IMR-90 (cell line): ENCODE measurements around the gene CUX1. TPM values are rescaled to one million over a fixed set of nuclear protein-coding genes. Genes with fewer than 3 reads are reported as not detected.

Experiments used
- ATAC-seq: fragments of 200-7000 bp; cut with Tn5 transposase; 2 replicates; pipeline ENCODE4 v1.9.1; 2020; ENCODE audit warnings: low read depth, mild to moderate bottlenecking, moderate library complexity
- BruUV-seq: library from RNA; stranded (reverse); fragments of 400-500 nt; replicated peaks from 2 replicates; lab custom pipeline; 2021; lab: Mats Ljungman, UMichigan
- CTCF ChIA-PET: fragments of 300-600 bp; formaldehyde crosslinking; extraction: SDS; loops from one replicate; lab custom pipeline; 2021; ENCODE audit warnings: antibody characterized with exemption; lab: Yijun Ruan, JAX
- POLR2A ChIA-PET: fragments of 300-600 bp; sonication (Branson Sonifier 250); formaldehyde crosslinking; loops from one replicate; lab custom pipeline; 2022; ENCODE audit warnings: antibody characterized with exemption; ENCODE audit not compliant: unreplicated experiment; lab: Charles Lee
- DNase-seq: peaks from one replicate; pipeline ENCODE4 v3.0.0; 2013
- H2AFZ ChIP-seq: replicated peaks from 2 replicates; pipeline ENCODE3; 2013; ENCODE audit warnings: low read length, mild to moderate bottlenecking; ENCODE audit not compliant: poor library complexity
- H2AK5ac ChIP-seq: 2 replicates; pipeline ENCODE4 v1.6.1; 2013; ENCODE audit warnings: low read depth, low read length, inconsistent platforms
- H2AK9ac ChIP-seq: replicated peaks from 2 replicates; pipeline ENCODE3; 2013; ENCODE audit warnings: mild to moderate bottlenecking, low read depth, low read length, moderate library complexity; ENCODE audit not compliant: poor library complexity
- H2BK120ac ChIP-seq: 2 replicates; pipeline ENCODE4 v1.6.1; 2013; ENCODE audit warnings: low read depth, low read length, inconsistent platforms
- H2BK15ac ChIP-seq: 3 replicates; pipeline ENCODE4 v1.6.1; 2013; ENCODE audit warnings: low read depth, low read length, inconsistent platforms
- H2BK20ac ChIP-seq: 2 replicates; pipeline ENCODE4 v1.6.1; 2013; ENCODE audit warnings: low read depth, mild to moderate bottlenecking, inconsistent platforms, low read length, moderate library complexity
- H2BK5ac ChIP-seq: 2 replicates; pipeline ENCODE4 v1.6.1; 2013; ENCODE audit warnings: mild to moderate bottlenecking, low read depth, low read length, inconsistent platforms; ENCODE audit not compliant: poor library complexity, severe bottlenecking
- H3K14ac ChIP-seq: replicated peaks from 2 replicates; pipeline ENCODE4 v1.6.1; 2013; ENCODE audit warnings: low read depth, low read length, inconsistent platforms
- H3K18ac ChIP-seq: 2 replicates; pipeline ENCODE4 v1.6.1; 2013; ENCODE audit warnings: low read depth, low read length, control low read depth
- H3K23ac ChIP-seq: 2 replicates; pipeline ENCODE4 v1.6.1; 2013; ENCODE audit warnings: low read depth, low read length, inconsistent platforms
- H3K27ac ChIP-seq: 2 replicates; pipeline ENCODE4 v1.5.1; 2013; ENCODE audit warnings: mild to moderate bottlenecking, control low read depth, low read length; ENCODE audit not compliant: insufficient read depth
- H3K27me3 ChIP-seq: 2 replicates; pipeline ENCODE4 v1.6.1; 2013; ENCODE audit warnings: low read length; ENCODE audit not compliant: control insufficient read depth, insufficient read depth
- H3K36me3 ChIP-seq: 2 replicates; pipeline ENCODE4 v1.6.1; 2013; ENCODE audit warnings: low read length, mixed read lengths; ENCODE audit not compliant: control insufficient read depth, insufficient read depth
- H3K4ac ChIP-seq: 2 replicates; pipeline ENCODE4 v1.6.1; 2013; ENCODE audit warnings: low read depth, low read length, inconsistent platforms
- H3K4me1 ChIP-seq: 2 replicates; pipeline ENCODE4 v1.6.1; 2013; ENCODE audit warnings: low read length, mixed read lengths; ENCODE audit not compliant: control insufficient read depth, insufficient read depth
- H3K4me2 ChIP-seq: 2 replicates; pipeline ENCODE4 v1.6.1; 2013; ENCODE audit warnings: low read depth, mild to moderate bottlenecking, control low read depth, low read length, moderate library complexity
- H3K4me3 ChIP-seq: 2 replicates; pipeline ENCODE4 v1.5.1; 2013; ENCODE audit warnings: low read depth, mild to moderate bottlenecking, control low read depth, low read length, moderate library complexity; ENCODE audit not compliant: insufficient read depth
- H3K56ac ChIP-seq: 2 replicates; pipeline ENCODE4 v1.6.1; 2013; ENCODE audit warnings: low read length, inconsistent platforms; ENCODE audit not compliant: insufficient read depth; ENCODE audit errors: extremely low read depth
- H3K79me1 ChIP-seq, 2 experiments: 2 replicates each; pipeline ENCODE4 v1.6.1; 2013; ENCODE audit warnings: low read length in 2 of 2, inconsistent platforms in 1 of 2, low read depth in 1 of 2
- H3K9ac ChIP-seq: 2 replicates; pipeline ENCODE4 v1.6.1; 2013; ENCODE audit warnings: low read depth, low read length, control low read depth
- H3K9me1 ChIP-seq: 2 replicates; pipeline ENCODE4 v1.6.1; 2013; ENCODE audit warnings: low read length, inconsistent platforms; ENCODE audit not compliant: insufficient read depth
- H3K9me3 ChIP-seq: 2 replicates; pipeline ENCODE4 v1.6.1; 2013; ENCODE audit warnings: low read length; ENCODE audit not compliant: control insufficient read depth, insufficient read depth
- H4K20me1 ChIP-seq: 2 replicates; pipeline ENCODE4 v1.6.1; 2013; ENCODE audit warnings: low read length, inconsistent platforms; ENCODE audit not compliant: insufficient read depth
- H4K5ac ChIP-seq: 2 replicates; pipeline ENCODE4 v1.6.1; 2013; ENCODE audit warnings: mild to moderate bottlenecking, low read depth, low read length, control low read depth
- H4K8ac ChIP-seq, 2 experiments: 2 replicates each; pipeline ENCODE4 v1.6.1; 2013; ENCODE audit warnings: low read depth in 2 of 2, low read length in 2 of 2, control low read depth in 1 of 2, inconsistent platforms in 1 of 2
- H4K91ac ChIP-seq: 2 replicates; pipeline ENCODE4 v1.6.1; 2013; ENCODE audit warnings: low read depth, low read length, inconsistent platforms; ENCODE audit not compliant: insufficient read depth
- BHLHE40 ChIP-seq: fragments of 150-350 bp; IDR thresholded peaks from 2 replicates; pipeline ENCODE4 v1.6.1; 2016; ENCODE audit warnings: mild to moderate bottlenecking, low read depth, low read length
- RCOR1 ChIP-seq: IDR thresholded peaks from 2 replicates; pipeline ENCODE4 v1.6.1; 2012; ENCODE audit warnings: mild to moderate bottlenecking, low read length, improper control_type of control experiment; ENCODE audit not compliant: insufficient replicate concordance
- RFX5 ChIP-seq: IDR thresholded peaks from 2 replicates; pipeline ENCODE4 v1.8.0; 2012; ENCODE audit warnings: low read depth, mild to moderate bottlenecking, low read length, moderate library complexity
- WGBS, 2 experiments: methylation state at CpG; one replicate each; pipeline versions ENCODE4 v1.1.5 to v1.1.7; 2013; ENCODE audit warnings: missing lambda C conversion rate in 2 of 2; ENCODE audit not compliant: insufficient read length in 1 of 2; ENCODE audit errors: extremely low coverage in 2 of 2; 5-methylcytosine and 5-hydroxymethylcytosine counted together
- dilution Hi-C: fragments of 300-500 bp; cut with HindIII; formaldehyde crosslinking; loops from one replicate; pipeline ENCODE4 v1.14.3; 2018; ENCODE audit warnings: low sequenced_read_pairs; ENCODE audit not compliant: unreplicated experiment
- in situ Hi-C: fragments of 300-500 bp; cut with MboI; formaldehyde crosslinking; loops from 3 replicates; pipeline ENCODE4 v1.14.3; 2019; ENCODE audit warnings: low sequenced_read_pairs, inconsistent platforms, mixed read lengths
- intact Hi-C: fragments of 100-400 bp; cut with micrococcal nuclease; formaldehyde crosslinking; loops from 2 replicates; pipeline ENCODE4 v1.10.0; 2022
- polyA plus RNA-seq, 3 experiments: library from polyadenylated mRNA; depleted of rRNA; stranded (reverse); fragments of >200 nt; gene quantifications; 2 replicates each; pipeline ENCODE4 v1.2.3, GENCODE V29; 2012; ENCODE audit warnings: low replicate concordance in 1 of 3
- total RNA-seq: library from RNA; depleted of rRNA; stranded (reverse); fragments of >200 nt; gene quantifications from 2 replicates; pipeline ENCODE4 v1.2.3, GENCODE V29; 2012
- TF ChIP-seq, protein P1 (sequence below): fragments of 150-350 bp; IDR thresholded peaks from 2 replicates; pipeline ENCODE4 v1.6.1; 2017; ENCODE audit warnings: mild to moderate bottlenecking, antibody characterized with exemption, low read length, low read depth
- TF ChIP-seq, protein P2 (sequence below): fragments of 150-350 bp; IDR thresholded peaks from 2 replicates; pipeline ENCODE4 v1.6.1; 2016; ENCODE audit warnings: low read depth, mild to moderate bottlenecking, low read length, moderate library complexity, borderline replicate concordance
- TF ChIP-seq, protein P3 (sequence below): conservative IDR thresholded peaks from 2 replicates; pipeline ENCODE4 v1.5.1; 2012; ENCODE audit warnings: mild to moderate bottlenecking, low read depth, low read length, improper control_type of control experiment

The CUX1 gene
- total and polyA plus RNA-seq, 2 of the 4 experiments (the other 2 are of a cell fraction): 19.7 to 46.4 TPM

DNA sequence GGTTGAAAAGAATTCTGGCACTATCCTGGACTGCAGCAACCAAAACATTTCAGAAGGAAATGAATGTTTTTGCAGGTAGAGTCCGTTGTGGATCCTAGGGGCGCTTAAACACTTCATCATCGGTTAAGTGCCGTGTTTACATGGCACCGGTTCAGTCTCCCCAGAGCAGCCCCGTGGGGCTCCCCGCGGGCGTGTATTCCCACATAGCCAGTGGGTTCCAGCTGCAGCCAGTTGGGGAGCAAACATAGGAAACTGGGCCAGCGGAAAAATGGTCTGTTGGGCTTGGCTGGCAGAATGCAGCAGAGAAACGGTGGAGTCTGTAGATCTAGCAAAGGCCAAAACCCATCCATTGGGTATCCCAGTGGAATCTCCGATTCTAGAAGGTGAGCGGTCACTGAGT is 356.2 kb downstream of the CUX1 start:
- WGBS, 2 experiments: 80% methylated on average over 7 of the region's 13 CpGs; no CpG with 5 or more reads in 1 of the 2 experiments

More for the DNA sequence above, 356.2 kb downstream of the CUX1 start:
- no peak overlapping the region for H3K4ac ChIP-seq
- no peaks in the 10 kb centered on the region for H3K9me3 ChIP-seq
- H3K23ac ChIP-seq: no peak overlapping the region
- H3K27ac ChIP-seq: no peak overlapping the region
- ATAC-seq (no peak), DNase-seq (no peak)
- in situ Hi-C loops: no loop called here
- no peak overlapping the region for H2AFZ ChIP-seq
- H3K4me1 ChIP-seq: peaks cover 9% of the 10 kb centered on the region
- H4K5ac ChIP-seq: no peak overlapping the region
- no peaks in the 10 kb centered on the region for H4K20me1 ChIP-seq
- H3K9me1 ChIP-seq: peaks cover 6% of the 10 kb centered on the region
- H2BK20ac ChIP-seq: no peak overlapping the region
- no peak overlapping the region for H3K4me2 ChIP-seq
- H4K8ac ChIP-seq: no peak overlapping the region
- no peak overlapping the region for H2AK5ac ChIP-seq
- no peak overlapping the region for H3K14ac ChIP-seq
- no peak overlapping the region for H2AK9ac ChIP-seq
- no peak overlapping the region for H3K18ac ChIP-seq
- H2BK120ac ChIP-seq: no peak overlapping the region
- H3K27me3 ChIP-seq: no peaks in the 10 kb centered on the region
- peaks cover 41% of the 10 kb centered on the region for H3K36me3 ChIP-seq
- ChIA-PET CTCF (no interaction called here), POLR2A (no interaction called here)
- intact Hi-C loops: no loop called here
- H3K9ac ChIP-seq: no peak overlapping the region
- dilution Hi-C loops: no loop called here
- TF ChIP-seq, protein P1, sequence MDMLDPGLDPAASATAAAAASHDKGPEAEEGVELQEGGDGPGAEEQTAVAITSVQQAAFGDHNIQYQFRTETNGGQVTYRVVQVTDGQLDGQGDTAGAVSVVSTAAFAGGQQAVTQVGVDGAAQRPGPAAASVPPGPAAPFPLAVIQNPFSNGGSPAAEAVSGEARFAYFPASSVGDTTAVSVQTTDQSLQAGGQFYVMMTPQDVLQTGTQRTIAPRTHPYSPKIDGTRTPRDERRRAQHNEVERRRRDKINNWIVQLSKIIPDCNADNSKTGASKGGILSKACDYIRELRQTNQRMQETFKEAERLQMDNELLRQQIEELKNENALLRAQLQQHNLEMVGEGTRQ: no peak
- TF ChIP-seq RFX5 (no peak), BHLHE40 (no peak), RCOR1 (no peak)
- TF ChIP-seq, protein P2, sequence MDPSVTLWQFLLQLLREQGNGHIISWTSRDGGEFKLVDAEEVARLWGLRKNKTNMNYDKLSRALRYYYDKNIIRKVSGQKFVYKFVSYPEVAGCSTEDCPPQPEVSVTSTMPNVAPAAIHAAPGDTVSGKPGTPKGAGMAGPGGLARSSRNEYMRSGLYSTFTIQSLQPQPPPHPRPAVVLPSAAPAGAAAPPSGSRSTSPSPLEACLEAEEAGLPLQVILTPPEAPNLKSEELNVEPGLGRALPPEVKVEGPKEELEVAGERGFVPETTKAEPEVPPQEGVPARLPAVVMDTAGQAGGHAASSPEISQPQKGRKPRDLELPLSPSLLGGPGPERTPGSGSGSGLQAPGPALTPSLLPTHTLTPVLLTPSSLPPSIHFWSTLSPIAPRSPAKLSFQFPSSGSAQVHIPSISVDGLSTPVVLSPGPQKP: no peak
- TF ChIP-seq, protein P3, sequence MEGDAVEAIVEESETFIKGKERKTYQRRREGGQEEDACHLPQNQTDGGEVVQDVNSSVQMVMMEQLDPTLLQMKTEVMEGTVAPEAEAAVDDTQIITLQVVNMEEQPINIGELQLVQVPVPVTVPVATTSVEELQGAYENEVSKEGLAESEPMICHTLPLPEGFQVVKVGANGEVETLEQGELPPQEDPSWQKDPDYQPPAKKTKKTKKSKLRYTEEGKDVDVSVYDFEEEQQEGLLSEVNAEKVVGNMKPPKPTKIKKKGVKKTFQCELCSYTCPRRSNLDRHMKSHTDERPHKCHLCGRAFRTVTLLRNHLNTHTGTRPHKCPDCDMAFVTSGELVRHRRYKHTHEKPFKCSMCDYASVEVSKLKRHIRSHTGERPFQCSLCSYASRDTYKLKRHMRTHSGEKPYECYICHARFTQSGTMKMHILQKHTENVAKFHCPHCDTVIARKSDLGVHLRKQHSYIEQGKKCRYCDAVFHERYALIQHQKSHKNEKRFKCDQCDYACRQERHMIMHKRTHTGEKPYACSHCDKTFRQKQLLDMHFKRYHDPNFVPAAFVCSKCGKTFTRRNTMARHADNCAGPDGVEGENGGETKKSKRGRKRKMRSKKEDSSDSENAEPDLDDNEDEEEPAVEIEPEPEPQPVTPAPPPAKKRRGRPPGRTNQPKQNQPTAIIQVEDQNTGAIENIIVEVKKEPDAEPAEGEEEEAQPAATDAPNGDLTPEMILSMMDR: no peak
- no peak overlapping the region for H2BK5ac ChIP-seq
- no peak overlapping the region for H3K4me3 ChIP-seq
- no peak overlapping the region for H4K91ac ChIP-seq
- H3K79me1 ChIP-seq: peaks cover 0 to 6% of the 10 kb centered on the region in 2 experiments; a peak in 2 of 4 replicates
- no TSS peak for BruUV-seq
- H3K56ac ChIP-seq: no peak overlapping the region
- H2BK15ac ChIP-seq: no peak overlapping the region
